ENCODE data around the gene GNA14. TPM values are rescaled to one million over a fixed set of nuclear protein-coding genes. Genes with fewer than 3 reads are reported as not detected.

GNA14 gene
- total RNA-seq, 4 donors from 2014 or later: 3.9 to 12.4 (median 8.9) TPM

GRCh38 chr9:77672183-77672582 is 24.1 kb upstream of the GNA14 start:
- DNase-seq: no peak
- no peak for TF ChIP-seq POLR2A (IDR thresholded peaks at IDR 0.05)
- H3K4me3 ChIP-seq: no peak overlapping the region
- H3K27ac ChIP-seq: no peak overlapping the region
- H3K36me3 ChIP-seq: no peaks in the 10 kb centered on the region
- no peaks in the 10 kb centered on the region for H3K9me3 ChIP-seq
- H3K27me3 ChIP-seq: no peaks in the 10 kb centered on the region
- H3K4me1 ChIP-seq: no peaks in the 10 kb centered on the region

- DNase-seq: no peak
- Histone ChIP-seq H3K27ac (no peak overlapping the region), H3K36me3 (no peaks in the 10 kb centered on the region), H3K9me3 (no peaks in the 10 kb centered on the region), H3K4me1 (no peaks in the 10 kb centered on the region), H3K4me3 (no peak overlapping the region), H3K27me3 (no peaks in the 10 kb centered on the region)
- TF ChIP-seq CTCF (IDR thresholded peaks at IDR 0.05): no peak
- no peak for TF ChIP-seq POLR2A (IDR thresholded peaks at IDR 0.05)
Measured at GRCh38 chr9:77667151-77667550, 19.0 kb upstream of the GNA14 start.

- Histone ChIP-seq H3K4me1 (no peaks in the 10 kb centered on the region), H3K36me3 (no peaks in the 10 kb centered on the region), H3K9me3 (no peaks in the 10 kb centered on the region), H3K4me3 (no peak overlapping the region), H3K27me3 (no peaks in the 10 kb centered on the region), H3K27ac (no peak overlapping the region)
- no peak for DNase-seq
- no peak for TF ChIP-seq POLR2A (IDR thresholded peaks at IDR 0.05)
- TF ChIP-seq CTCF (IDR thresholded peaks at IDR 0.05): no peak
Measured at GRCh38 chr9:77663754-77664153, 15.6 kb upstream of the GNA14 start.

GRCh38 chr9:77661566-77662085 is 13.5 kb upstream of the GNA14 start:
- Histone ChIP-seq H3K27ac (no peak overlapping the region), H3K4me3 (no peak overlapping the region), H3K36me3 (no peaks in the 10 kb centered on the region), H3K9me3 (no peaks in the 10 kb centered on the region), H3K4me1 (no peaks in the 10 kb centered on the region), H3K27me3 (no peaks in the 10 kb centered on the region)
- no peak for TF ChIP-seq POLR2A (IDR thresholded peaks at IDR 0.05)
- TF ChIP-seq CTCF (IDR thresholded peaks at IDR 0.05): no peak
- DNase-seq: no peak

- TF ChIP-seq POLR2A (IDR thresholded peaks at IDR 0.05) (no peak), CTCF (IDR thresholded peaks at IDR 0.05) (no peak)
- H3K4me1 ChIP-seq: no peaks in the 10 kb centered on the region
- no peak overlapping the region for H3K4me3 ChIP-seq
- no peak for DNase-seq
- H3K36me3 ChIP-seq: no peaks in the 10 kb centered on the region
- no peaks in the 10 kb centered on the region for H3K9me3 ChIP-seq
- no peaks in the 10 kb centered on the region for H3K27me3 ChIP-seq
- H3K27ac ChIP-seq: no peak overlapping the region
Measured at GRCh38 chr9:77659926-77660325, 11.8 kb upstream of the GNA14 start.

- Histone ChIP-seq H3K4me1 (peaks cover 0 to 9% (median 0%) of the 10 kb centered on the region in 4 donors), H3K4me3 (no peak overlapping the region), H3K27me3 (no peaks in the 10 kb centered on the region), H3K9me3 (no peaks in the 10 kb centered on the region), H3K27ac (no peak overlapping the region), H3K36me3 (no peaks in the 10 kb centered on the region)
- TF ChIP-seq CTCF (IDR thresholded peaks at IDR 0.05) (no peak), POLR2A (IDR thresholded peaks at IDR 0.05) (no peak)
- no peak for DNase-seq
Measured at GRCh38 chr9:77651203-77651602, 3.1 kb upstream of the GNA14 start.

Data from Peyer's patch (tissue), 4 donors.